ENCODE measurements around the gene SPTBN2.

Gene SPTBN2

DNA sequence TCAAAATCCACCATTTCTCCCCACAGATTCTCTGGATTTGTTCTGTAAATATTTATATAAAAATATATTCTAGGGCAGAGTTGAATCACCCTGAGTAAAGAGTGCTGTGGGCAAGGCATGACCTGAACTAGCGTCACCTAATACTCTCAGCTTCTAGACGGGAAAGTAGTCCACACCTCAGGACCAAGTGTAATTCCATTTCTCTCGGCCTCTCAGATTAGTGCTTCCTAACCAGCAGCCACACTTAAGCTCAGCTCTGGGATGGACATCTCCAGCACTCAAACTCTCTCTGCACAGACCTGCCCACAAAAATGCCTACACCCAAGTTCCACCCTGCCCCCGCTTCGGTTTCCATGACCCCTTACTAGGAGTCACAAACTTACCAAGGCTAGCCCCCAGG, 5.3 kb downstream of the SPTBN2 start:
- no peak for DNase-seq

DNA sequence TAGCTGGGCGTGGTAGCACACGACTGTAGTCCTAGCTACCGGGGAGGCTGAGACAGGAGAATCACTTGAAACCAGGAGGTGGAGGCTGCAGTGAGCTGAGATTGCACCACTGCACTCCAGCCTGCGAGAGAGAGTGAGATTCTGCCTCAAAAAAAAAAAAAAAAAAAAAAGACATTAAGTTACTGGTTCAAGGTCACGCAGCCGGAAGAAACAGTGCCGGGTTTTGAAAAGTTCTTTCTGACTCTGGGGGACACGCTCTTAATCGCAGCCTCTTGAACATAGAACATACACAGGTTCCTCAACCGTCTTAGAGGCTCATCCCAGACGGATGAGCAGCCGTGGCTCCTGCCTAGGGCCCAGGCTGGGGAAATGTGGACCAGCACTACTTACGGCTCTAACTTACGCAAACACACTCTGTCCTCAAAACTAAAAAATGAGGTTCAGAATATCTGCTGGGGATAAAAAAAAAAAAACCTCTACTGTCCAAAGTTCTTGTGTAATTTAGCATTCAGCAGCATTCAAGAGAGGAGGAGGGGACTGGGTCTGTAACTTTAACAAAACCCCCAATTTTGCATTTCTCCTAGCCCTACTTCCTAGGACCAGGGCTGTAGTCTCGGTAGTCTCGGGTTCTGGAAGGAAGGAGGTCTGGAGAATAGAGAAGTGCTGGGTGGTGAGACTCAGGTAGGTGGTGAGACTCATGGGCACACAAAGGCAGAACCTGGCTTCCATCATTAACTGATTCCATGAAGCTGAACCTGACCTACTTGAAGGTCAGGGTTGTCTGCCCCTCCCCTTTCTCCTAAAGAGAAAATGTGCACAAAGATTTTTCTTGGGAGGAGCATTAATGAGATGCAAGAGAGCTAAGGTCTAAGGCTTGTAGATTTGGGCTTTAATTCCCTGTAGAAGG, 6.0 kb downstream of the SPTBN2 start:
- DNase-seq = no peak

DNA sequence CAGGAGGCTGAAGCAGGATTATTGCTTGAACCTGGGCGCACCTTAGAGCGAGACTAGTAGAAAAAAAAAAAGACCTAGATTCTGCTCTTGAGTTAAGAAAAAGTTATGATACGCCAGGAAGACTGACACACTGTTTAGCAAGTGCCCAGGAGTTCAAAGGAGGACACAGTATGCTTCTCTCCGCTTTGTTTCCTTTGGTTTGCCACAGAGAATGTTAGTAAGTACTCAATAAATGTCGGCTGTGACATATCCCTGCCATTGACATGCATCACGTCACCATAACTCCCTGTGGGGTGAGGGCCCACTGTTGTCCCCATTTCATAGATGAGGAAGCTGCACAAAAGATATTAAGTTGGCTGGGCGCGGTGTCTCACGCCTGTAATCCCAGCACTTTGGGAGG, 7.1 kb downstream of the SPTBN2 start:
- no peak for DNase-seq

DNA sequence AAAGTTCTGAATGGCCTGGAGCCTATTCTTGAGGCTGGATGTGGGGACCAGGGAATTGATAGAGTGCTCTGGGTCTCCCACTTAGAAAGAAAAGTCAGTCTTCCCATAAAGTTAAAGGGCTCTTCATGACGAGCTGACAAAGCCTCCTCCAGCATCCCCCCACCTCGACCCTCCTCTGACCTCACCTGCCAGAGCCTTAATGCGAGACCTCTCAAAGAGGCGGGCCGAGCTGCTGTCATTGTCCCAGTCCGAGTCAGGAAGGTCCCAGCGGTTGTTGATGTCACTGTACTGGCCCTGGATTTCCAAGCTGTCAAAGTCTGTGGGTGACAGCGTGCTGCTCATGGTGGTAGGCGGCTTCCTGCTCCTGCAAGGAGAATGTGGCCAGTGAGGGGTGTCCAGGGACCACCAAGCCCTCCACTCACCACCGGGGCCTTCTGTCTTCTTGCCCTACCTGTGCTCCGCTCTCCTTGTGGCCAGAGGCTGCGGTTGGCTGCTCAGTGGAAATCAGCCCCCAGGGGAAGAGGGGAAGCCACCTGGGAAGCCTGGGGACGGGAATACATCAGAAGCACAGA, 8.0 kb downstream of the SPTBN2 start:
- DNase-seq = no peak

DNA sequence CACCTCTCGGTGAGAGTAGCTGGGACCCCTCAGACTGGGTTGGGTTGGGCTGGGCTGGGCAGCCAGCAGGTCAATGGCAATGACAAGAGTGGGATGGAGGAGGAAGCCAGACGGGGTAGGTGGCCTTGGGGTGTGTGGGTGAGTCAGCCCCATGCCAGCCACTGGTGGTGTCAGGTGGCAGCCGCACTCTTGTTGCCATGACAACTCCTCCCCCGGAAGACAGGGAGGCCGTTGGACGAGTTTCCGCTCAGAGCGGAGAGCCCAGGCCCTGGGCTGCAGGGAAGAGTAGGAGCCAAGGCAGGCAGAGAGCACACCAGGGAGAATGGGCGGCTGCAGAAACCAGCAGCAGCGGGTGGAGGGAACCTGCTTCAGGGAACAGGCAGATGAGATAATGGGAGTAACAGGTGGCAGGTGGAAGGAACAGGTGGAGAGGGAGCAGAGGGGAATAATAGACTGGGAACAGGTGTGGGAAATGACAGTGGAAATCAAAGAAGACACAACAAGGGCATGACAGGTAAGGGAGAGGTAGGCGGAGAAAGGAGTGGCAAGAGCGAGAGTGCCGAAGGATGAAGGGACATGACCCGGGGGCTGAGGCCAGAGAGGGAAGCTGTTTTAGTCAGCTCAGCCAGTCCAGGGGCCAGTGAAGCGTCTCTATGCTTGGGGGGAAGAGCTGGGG, 8.7 kb downstream of the SPTBN2 start:
- DNase-seq = peak in 1 of 2 experiments; percentile 13

DNA sequence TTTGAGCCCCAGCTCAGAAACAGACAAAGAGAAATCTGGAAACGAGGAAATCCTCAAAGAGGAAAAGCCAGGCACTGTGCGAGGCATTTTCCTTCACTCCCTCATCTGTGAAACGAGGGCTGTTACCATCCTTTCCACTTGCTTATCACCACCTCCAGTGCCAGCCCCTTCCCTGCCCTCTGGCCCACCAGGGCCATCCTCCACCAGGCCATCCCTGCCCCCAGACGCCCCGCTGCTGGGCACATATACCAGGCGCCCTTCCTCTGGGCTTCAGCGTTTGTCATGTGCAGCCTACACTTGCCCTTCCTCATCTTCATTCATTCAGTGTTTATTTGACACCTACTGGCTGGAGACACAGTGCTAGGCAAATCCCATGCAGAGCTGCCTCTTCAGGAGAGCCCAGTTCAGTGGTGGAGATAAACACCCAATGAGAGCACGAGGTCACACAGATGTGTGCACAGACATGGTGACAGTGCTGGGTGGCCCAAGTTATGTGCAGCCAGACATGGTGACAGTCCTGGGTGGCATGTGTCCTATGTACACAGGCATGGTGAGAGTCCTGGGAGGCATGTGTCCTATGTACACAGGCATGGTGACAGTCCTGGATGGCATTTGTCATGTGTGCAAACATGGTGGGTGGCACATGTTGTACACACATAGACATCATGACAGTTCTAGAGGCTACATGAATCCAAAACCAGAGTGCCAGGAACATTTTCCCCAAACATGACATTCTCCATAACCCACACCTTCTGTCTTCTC, 9.7 kb downstream of the SPTBN2 start:
- DNase-seq = no peak

DNA sequence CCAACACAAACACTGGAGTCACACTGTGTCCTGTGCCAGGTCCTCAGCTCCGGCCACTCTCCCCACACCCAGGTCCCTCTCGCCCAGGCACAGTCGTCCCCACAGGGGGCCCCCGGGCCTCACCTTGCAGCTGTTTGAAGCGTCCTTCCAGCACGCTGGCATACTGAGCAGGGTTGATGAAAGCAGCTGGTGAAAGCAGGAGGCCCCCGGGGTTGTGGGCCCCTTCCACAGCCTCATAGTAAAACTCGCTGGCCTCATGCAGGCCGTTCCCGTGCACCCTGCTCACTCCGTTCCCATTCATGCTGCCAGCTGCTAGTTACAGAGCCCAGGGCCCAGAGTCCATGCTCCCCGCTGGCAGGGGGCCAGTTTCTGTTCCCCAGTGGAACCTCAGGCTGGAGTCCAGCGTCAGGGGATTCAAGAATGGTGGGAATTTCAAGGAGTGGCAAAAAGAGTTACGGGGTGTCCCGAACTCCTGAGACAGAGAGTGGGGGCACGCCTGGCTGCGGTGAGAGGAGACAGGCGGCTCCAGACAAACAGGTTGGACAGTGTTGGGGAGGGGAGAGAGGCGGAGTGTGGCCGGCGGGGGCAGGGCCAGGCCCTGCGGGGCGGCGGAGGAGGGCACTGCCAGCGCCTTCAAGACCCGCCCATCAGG, 10.6 kb downstream of the SPTBN2 start:
- no peak for DNase-seq

DNA sequence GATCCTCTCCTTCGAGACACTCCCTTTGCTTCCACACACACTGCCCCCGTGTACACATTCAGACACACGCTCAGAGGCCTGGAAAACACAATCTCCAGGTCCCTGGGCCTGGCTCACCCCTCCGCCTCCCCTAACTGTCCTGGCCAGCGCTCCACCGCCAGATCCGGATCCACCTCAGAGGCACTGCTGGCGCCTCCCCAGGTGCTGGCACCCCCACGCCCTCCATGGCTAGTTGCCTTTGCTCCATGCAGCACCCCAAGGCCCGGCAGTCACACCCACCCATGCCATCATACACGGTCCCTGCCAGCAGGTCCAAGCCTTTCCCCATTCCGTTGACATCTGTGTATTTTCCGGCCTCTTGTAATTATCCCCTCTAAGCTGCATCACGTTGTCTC, 11.1 kb downstream of the SPTBN2 start:
- DNase-seq = no peak

DNA sequence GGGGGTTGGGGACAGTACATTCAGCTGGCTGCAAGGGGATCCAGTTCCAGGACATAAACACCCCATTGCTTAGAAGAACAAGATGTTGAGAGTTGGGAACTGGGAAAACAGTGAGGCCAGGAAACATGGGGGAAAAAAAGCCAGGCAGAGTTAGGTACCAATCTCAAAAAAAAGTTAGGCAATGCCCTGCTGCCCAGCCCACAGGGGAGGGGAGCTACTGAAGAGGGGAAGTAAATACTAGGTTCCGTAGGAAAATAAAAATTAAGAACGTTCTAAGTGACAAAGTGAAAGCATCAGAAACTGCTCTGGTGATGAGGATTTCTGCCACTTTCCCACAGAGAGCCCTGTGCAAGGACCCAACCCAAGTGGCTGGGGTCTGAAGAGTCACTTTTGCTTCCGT, 12.0 kb downstream of the SPTBN2 start:
- DNase-seq = no peak

DNA sequence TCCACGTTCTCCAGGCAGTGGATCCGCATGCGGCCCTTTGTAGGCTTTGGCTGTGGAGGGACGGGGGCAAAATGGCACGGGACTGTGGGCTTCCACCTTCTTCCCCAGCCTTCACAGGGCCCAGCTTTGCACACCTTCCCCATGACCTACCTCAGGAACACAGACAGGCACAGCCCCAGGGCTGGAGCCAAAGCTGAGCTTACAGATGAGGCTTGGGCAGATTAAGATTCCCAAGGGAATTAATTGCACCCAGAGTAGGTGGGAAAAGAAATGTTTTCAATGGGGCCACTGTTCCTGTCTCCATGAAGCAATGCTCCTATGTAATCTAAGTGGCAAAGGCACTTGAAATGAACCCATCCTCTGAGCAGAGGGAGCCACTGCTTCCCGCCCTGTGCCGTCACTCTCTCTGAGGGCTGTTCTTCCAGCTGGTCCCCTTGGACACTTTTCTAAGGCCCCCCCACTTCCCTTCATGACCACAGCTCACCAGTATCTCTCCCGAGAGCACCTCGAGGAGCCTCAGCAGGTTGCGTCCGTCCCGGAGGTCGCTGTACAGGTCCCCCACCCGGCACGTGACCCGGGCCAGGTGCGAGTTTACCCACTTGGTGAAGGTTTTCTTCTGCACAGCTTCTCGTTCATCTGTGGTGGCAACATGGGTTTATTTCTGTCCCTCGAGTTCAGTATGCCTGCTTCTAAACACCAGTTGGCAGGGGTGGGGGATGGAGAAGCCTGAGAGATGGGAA, 13.5 kb downstream of the SPTBN2 start:
- no peak for DNase-seq

DNA sequence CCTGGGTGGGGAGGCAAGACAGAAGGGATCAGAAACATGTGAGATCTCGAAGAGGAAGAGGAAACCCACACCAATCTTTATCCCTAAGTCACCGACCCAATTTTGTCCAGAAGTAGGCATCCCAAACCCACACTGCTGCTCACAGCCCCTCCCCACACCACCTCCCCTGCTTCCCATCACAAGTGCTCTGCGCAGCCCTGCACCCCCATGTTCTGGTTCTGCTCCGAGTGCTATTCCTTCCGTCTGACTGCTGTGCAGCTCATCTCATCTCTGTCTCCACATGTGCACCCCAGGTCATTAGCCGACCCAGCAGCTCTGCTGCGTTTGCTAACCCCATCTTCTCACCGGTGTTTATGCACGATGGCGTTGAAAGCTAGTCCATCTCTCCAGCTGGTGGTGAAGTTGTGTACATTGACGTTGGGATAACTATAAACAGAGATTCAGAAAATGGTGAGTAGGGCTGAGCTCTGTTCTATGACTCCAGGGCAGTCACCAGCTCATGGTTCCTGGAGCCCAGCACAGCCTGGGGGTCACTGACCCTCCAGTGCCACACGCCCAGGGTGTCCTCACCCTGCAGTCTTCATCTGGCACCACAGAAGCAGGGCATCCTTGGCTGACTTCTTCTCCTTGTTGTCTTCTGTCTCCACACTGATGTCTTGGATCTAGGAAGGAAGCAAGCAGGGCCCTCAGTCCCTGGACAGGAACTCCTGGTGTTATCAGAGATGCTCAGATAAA, 15.1 kb downstream of the SPTBN2 start:
- no peak for DNase-seq

DNA sequence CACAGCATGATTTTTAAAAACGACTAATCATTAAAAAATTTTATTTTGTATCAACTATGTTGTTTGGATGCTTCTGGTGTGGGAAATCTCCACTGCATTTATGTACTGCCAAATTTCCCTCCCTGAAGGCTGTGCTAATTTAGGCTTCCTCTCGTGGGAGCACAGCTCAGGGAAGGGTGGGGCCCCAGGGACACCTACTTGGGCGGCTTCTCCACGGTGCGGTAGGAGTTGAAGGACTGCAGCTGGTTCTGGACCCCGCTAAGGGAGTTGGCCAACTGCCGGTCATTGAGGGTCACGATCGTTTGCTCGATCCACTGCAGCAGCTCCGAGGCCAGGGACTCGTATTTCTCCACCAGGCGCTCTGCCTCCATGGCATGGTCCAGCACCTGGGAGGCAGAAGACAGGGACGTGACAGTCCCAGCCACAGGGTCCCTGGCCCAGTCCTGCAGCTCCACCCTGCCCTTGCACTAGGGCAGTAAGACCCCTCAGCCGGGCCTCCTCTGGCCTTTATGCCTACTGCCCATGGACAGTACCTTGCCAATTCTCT, 18.6 kb downstream of the SPTBN2 start:
- no peak for DNase-seq

DNA sequence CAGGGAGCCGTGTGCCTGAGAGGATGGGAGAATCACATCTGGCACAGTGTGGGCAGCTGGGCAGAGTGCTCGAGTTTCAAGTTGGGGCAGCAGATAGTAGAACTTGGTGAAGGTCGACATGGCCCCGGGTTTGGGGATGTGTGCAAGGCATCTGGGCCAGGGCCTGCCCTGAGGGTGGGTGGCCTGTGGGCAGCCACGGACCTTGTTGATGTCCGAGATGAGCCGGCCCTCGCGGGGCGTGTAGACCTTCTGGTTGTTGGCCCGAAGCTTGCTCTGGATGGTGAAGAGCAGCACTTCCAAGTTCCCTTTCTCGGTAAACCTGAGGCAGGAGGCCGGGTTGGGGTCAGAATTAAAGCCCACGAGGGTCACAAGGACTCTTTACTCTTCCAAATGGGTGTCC, 20.3 kb downstream of the SPTBN2 start:
- DNase-seq = no peak

DNA sequence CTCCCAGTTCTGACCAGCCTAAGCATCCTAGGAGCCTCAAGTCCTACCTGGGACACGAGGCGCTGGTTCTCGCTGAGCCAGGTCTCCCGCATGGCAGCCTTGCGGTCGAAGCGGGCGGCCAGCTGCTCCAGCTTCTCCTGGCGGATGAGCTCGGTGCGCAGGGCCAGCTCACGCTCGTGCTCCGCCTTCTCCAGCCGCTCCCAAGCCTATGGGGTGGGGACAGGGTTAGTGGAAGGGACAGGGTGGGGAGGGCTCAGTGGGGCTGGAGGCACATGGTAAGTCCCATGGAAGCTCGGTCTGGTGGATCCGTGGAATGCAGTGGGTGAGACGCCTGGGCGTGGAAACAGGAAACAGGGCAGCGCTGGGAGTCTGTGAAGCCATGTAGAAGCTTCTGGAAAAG, 20.9 kb downstream of the SPTBN2 start:
- DNase-seq = no peak

DNA sequence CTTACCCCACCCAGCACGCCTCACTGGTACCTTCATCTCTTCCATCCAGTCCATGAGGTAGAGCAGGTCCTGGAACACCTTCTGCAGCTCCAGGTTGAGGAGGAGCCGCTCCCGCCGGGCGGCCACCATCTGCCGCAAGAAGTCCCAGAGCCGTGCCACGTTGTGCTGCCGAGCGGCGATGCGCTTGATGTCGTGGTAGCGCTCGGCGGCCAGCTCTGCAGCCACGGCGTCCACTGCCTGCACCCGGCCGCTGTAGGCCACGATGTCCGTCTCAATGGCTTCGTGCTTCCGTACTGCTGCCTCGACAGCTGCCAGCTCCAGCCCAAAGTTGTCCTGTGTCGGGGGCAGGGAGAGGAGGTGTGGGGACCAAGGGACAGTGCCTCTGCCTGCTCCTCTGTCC, 21.5 kb downstream of the SPTBN2 start:
- no peak for DNase-seq

DNA sequence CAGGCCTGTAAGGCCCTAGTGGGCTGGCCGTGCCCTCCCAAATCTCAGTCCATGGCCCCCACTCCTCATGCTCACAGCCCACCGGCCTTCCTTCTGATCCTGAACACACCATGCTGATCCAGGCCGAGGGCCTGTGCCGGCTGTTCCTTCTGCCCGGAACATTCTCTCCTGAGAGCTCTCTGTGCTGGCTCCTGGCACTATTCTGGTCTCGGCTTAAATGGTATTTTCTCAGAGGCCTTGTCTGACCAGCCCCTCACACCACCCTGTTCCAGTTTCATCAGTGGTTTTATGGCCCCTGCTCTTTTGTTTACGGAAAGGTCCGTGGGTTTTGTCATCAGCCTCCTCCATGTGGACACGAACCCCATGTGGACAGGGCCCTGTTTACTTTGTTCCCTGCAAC, 22.0 kb downstream of the SPTBN2 start:
- no peak for DNase-seq

DNA sequence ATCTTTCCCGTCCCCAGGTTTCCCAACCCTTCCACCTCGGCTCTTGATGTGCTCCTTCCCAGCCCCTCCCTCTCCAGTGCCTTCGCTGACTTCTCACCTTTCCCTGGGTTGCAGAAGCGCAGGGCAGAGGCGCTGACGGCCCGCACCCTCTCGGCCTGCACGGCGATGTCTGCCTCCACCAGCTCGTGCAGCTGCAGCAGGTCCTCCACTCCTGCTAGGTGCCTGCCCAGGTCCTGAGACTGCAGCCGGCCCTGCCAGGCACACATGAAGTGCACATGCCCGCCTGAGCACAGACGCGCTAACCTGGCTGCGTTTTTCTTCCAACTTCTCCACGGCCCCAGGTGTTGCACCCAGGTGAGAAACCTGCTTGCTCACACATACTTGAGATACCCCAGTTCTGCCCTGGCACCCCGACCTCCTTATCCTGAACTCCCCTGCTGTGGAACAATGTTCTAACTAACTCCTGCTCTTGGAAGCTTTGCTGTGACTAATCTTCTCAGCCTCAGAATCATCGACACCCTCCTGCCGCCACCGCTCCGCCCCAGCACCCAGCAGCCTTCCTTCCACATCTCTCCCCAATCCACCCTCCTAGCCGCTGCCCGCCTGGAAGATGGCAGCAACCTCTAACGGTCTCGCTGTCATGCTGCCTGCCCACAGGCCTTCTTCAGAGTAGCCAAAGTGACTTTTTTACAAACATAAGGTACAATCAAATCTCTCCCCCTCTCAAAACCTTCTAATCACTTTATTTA, 23.3 kb downstream of the SPTBN2 start:
- no peak for DNase-seq

DNA sequence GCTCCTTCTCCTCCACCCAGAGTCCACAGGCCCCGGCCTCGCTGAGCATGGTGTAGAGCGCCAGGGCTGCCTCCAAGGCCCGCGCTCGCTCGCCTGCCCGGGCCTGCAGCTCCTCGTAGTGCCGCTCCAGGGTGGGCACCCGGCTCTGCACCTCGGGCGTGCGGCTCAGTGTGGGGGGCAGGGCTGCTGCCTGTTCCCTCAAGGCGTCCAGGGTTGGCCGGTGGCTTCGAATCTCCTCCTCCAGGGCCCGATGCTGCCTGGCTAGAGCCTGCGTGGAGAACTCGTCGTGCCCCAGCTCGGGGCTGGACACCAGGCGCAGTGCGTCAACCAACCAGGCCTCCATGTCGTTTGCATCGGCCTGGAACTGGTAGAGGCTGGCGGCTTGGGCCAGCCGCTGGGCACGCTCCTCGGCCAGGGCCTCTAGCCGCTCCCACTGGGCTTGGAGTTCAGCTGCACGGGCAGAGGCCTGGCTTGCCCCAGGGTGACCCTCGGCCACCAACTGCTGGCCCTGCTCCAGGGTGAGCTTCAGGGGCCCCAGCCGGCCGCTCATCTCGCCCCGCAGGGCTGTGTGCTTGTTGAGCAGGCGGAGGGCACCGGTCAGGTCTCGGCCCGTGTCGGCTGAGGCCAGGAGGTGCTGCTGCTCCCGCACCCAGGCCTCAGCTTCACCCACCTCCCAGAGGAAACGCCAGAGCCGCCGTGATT, 24.2 kb downstream of the SPTBN2 start:
- no peak for DNase-seq

DNA sequence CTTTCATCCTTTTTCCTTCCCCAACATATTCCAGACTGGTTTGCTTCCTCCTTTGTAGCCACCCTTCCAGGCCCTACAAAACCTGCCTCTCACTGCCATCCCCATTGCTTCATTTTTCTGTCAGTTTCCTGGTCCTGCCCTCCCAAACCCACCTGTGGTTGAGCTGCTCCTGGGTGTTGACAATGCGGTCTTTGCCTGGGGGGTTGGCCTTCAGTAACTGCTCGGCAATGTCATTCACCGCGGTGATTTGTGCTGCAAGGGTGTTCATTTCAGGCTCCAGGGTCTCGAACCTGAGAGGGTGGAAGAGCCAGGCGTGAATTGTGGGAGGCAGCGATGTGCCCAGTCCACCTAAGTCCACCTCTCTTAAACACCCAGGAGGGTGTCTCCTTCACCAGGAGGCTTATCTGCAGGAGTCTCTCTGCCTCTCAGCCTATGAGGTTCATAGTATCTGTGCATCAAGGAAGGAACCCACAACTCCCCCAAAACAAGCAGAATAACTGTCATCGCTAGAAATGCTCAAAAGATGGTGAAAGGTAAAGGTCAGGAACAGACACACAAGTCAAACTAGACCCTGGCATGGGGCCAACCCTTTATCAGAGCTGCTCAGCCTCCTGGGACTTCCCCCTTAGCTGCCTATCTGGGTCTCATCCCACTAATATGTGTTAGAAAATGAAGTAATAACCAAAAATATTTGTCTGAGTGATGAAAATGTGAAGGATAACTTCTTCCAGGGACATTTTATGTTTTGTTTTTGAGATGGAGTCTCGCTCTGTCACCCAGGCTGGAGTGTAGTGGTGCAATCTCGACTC, 27.4 kb downstream of the SPTBN2 start:
- DNase-seq = no peak
